ENCODE data around the gene GPR152. TPM values are rescaled to one million over a fixed set of nuclear protein-coding genes. Genes with fewer than 3 reads are reported as not detected.
"Not testable (repeated sequence)": the region's sequence is repeated elsewhere in the genome, so short reads cannot be mapped to it uniquely, and the experiment has no call there.

GPR152 gene
- total RNA-seq, 2 donors from 2014 or later, result not detected

DNA sequence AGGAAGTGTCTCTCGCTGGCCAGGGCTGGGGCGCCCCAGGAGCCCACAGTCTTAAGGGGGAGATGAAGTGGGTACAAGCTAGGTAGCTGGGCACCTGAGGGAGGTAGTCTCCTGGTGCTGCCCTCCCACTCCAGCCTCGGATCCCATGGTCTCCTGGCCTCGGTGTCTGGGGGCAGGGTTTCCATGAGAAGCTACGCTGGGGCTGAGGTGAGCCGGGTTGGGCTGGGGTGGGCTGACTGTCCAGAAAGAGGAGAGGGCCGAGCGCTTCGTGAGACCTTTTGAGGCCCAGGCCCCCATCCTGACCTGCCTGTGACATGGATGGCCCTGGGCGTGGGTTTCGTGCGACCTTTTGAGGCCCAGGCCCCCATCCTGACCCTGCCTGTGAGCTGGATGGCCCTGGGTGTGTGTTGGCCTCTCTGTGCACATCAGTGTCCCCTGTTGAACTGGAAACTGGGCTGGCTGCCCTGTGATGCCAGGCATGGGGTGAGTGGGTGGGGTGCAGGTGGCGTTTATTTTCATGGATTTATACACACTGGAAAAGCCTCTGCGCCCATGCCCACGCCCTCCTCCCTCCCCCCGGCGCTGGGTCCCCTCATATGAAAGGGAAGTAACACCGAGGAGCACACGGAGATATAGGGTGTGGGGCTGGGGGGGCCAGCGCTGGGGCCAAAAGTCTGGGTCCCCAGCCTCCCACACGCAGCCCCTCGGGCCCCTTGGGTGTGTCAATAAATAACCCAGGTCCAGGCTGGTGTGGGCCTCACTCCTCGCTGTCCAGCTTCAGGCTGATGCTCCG lies 38.9 kb upstream of the GPR152 start:
- peaks cover 7 to 22% of the 10 kb centered on the region in 2 donors for H3K36me3 Mint-ChIP-seq
- peak overlapping the region in 1 of 2 donors; percentile 89 for H3K27ac Mint-ChIP-seq
- peak in 1 of 2 donors; percentile 56 for DNase-seq (ENCODE audit: low spot score in 2 of 2)
- no peak for ATAC-seq
- H3K9me3 Mint-ChIP-seq, result peaks cover 0 to 4% of the 10 kb centered on the region in 2 donors

- DNase-seq (ENCODE audit: low spot score in 2 of 2) (no peak), ATAC-seq (no peak)
- Mint-ChIP-seq H3K9me3 (peaks cover 0 to 9% of the 10 kb centered on the region in 2 donors), H3K36me3 (peaks cover 13 to 29% of the 10 kb centered on the region in 2 donors), H3K27ac (peak overlapping the region; percentile 89 to 91)
Observed at GRCh38 chr11:67490727-67491065, 38.2 kb upstream of the GPR152 start.

DNA sequence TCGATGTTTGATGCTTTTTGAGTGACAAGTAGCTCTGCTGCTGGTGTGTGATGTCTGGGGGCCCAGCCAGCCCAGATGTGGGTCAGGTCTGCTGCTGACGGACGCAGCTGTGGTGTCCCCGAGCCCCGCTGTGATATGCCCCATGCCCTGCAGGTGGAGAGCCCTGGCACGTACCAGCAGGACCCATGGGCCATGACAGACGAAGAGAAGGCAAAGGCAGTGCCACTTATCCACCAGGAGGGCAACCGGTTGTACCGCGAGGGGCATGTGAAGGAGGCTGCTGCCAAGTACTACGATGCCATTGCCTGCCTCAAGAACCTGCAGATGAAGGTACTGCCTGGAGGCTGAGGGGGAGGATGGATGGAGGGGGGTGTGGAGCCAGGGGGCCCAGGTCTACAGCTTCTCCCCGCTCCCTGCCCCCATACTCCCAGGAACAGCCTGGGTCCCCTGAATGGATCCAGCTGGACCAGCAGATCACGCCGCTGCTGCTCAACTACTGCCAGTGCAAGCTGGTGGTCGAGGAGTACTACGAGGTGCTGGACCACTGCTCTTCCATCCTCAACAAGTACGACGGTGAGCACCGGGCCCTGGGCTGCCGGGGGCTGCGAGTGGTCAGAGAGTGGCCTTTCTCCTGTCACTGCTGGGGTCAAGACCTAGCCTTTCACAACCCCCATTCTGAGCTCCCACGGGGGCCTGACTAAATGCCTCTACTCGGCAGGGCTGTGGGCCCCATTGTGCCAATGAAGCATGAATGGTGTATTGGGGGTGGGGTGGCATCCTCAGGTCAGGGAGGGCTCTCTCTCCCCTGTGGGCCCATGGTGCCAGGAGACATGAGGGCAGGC lies 37.6 kb upstream of the GPR152 start:
- no peak for ATAC-seq
- peak in 1 of 2 donors; percentile 55 for DNase-seq (ENCODE audit: low spot score in 2 of 2)
- Mint-ChIP-seq H3K27ac (peak overlapping the region; percentile 91 to 96), H3K9me3 (peaks cover 0 to 9% of the 10 kb centered on the region in 2 donors), H3K36me3 (peaks cover 13 to 29% of the 10 kb centered on the region in 2 donors)

DNA sequence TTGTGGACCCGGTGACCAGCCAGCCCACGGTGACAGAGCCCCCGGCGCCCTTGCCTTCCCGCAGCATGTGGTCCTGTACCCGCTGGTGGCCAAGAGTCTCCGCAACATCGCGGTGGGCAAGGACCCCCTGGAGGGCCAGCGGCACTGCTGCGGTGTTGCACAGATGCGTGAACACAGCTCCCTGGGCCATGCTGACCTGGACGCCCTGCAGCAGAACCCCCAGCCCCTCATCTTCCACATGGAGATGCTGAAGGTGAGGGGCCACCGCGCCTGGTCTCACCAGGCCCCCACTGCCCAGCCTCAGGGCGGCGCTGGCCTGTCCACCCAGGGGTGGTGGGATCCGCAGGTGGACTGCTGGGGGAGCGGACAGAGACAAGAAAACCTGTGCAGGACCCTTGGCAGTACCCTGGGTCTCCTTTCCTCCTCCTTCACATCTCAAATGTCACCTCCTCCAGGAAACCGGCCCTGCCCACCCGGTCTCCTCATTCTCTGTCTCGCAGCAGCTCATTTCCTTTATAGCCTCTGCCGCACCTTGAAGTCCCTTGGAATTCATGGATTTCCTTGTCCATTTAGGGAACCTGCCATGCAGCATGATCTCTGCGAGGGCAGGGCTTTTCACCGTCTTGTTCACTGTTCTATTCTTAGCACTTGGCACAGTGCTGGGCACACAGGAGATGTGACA lies 36.8 kb upstream of the GPR152 start:
- Mint-ChIP-seq H3K36me3 (peaks cover 19 to 34% of the 10 kb centered on the region in 2 donors), H3K9me3 (peaks cover 0 to 9% of the 10 kb centered on the region in 2 donors)
- DNase-seq (ENCODE audit: low spot score in 2 of 2), result no peak

GRCh38 chr11:67486481-67487195 lies 34.1 kb upstream of the GPR152 start:
- Mint-ChIP-seq H3K9me3 (peaks cover 0 to 9% of the 10 kb centered on the region in 2 donors), H3K27ac (peak overlapping the region; percentile 91 to 95), H3K36me3 (peaks cover 38 to 46% of the 10 kb centered on the region in 2 donors)
- DNase-seq (ENCODE audit: low spot score in 2 of 2) (peak; percentile 60 to 87), ATAC-seq (peak; percentile 8 to 41)

More for the DNA sequence above, 36.8 kb upstream of the GPR152 start:
- H3K27ac Mint-ChIP-seq, result peak overlapping the region; percentile 91 to 96
- ATAC-seq, result no peak

GRCh38 chr11:67485873-67486361 lies 33.4 kb upstream of the GPR152 start:
- Mint-ChIP-seq H3K36me3 (peaks cover 38 to 46% of the 10 kb centered on the region in 2 donors), H3K27ac (peak overlapping the region; percentile 91 to 95)
- not testable (repeated sequence) for H3K9me3 Mint-ChIP-seq
- DNase-seq (ENCODE audit: low spot score in 2 of 2), result peak; percentile 68 to 73
- ATAC-seq, result peak in 1 of 2 donors; percentile 13

GRCh38 chr11:67484847-67485311 lies 32.4 kb upstream of the GPR152 start:
- ATAC-seq, result peak; percentile 6 to 17
- DNase-seq (ENCODE audit: low spot score in 2 of 2), result peak; percentile 69 to 75
- Mint-ChIP-seq H3K27ac (peak overlapping the region; percentile 91 to 95), H3K9me3 (peaks cover 0 to 9% of the 10 kb centered on the region in 2 donors), H3K36me3 (peaks cover 37 to 45% of the 10 kb centered on the region in 2 donors)

DNA sequence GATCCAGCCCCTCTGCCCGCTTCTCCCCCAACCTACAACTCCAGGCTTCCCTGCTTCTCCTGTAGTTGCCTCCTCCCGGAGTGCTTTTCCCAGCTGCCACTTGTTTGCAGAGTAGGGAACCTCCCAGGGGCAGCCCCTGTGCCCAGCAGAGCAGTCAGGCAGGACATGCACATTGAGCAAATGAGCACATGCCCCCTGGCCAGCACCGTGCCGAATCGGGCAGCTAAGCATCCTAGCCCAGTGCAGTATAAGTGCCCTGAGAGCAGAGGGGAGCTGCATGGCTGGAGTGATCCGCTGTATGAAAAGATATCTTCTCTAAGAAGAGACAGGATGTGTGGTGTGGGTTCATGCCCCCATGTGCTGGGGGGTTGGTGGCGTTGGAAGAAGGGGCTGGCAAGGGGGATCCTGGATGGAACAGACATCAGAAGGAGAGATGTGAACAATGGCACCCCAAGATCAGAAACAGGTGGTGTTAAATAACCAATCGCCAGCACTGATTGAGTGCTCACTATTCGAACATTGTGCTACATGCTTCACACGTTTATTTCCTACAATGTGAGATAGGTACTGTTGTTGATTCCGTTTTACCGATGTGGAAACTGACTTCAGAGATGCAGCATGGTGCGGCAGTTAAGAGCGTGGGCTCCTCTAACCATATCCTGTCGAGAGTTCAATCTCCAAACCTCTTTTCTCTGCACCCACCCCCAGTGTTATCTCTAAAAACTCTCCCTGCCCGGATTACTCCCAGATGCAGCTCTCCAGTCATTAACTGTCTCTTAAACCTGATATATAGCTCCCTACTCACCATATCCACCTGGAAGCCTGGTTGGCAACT lies 31.5 kb upstream of the GPR152 start:
- peaks cover 0 to 9% of the 10 kb centered on the region in 2 donors for H3K9me3 Mint-ChIP-seq

GRCh38 chr11:67482827-67483798 lies 30.6 kb upstream of the GPR152 start, which contains the start of gene AIP:
AIP (plus strand) TSS chr11:67483026; CDS start chr11:67483159, 133 bp downstream.
- Mint-ChIP-seq H3K9me3 (peaks cover 0 to 9% of the 10 kb centered on the region in 2 donors), H3K36me3 (peaks cover 33 to 34% of the 10 kb centered on the region in 2 donors), H3K27ac (peak within 1 kb of the TSS; percentile 91 to 95)
- DNase-seq (ENCODE audit: low spot score in 2 of 2), result peak; percentile 97 to 98
- ATAC-seq, result peak; percentile 65 to 68

More for the DNA sequence above, 31.5 kb upstream of the GPR152 start:
- Mint-ChIP-seq H3K36me3 (peaks cover 33 to 39% of the 10 kb centered on the region in 2 donors), H3K27ac (peak overlapping the region; percentile 91 to 95)
- ATAC-seq (peak; percentile 7 to 23), DNase-seq (ENCODE audit: low spot score in 2 of 2) (peak; percentile 43 to 66)

DNA sequence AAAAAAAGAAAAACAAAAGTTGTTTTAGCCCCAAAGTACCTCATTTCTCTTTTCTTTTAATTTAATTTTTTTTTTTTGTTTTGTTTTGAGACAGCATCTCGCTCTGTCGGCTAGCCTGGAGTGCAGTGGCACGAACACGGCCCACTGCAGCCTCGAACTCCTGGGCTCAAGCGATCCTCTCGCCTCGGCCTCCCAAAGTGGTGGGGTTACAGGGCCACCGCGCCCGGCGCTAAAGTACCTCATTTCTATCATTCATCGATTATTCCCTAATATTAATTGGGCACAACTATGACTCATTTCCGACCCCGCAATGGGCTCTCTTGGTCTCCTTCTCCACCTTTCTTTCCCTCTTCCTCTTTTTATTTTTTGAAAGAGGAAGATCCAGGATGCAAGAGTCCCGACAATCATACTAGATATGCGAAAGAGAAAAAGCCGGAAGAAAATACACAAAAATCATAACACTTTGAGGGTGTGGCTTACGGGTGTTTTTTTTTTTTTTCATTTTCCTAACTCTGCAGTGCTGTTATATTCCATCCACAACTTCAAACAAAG lies 29.8 kb upstream of the GPR152 start:
- Mint-ChIP-seq H3K36me3 (peaks cover 29 to 33% of the 10 kb centered on the region in 2 donors), H3K9me3 (peaks cover 0 to 6% of the 10 kb centered on the region in 2 donors), H3K27ac (peak overlapping the region; percentile 91 to 95)
- DNase-seq (ENCODE audit: low spot score in 2 of 2), result no peak
- ATAC-seq, result no peak

DNA sequence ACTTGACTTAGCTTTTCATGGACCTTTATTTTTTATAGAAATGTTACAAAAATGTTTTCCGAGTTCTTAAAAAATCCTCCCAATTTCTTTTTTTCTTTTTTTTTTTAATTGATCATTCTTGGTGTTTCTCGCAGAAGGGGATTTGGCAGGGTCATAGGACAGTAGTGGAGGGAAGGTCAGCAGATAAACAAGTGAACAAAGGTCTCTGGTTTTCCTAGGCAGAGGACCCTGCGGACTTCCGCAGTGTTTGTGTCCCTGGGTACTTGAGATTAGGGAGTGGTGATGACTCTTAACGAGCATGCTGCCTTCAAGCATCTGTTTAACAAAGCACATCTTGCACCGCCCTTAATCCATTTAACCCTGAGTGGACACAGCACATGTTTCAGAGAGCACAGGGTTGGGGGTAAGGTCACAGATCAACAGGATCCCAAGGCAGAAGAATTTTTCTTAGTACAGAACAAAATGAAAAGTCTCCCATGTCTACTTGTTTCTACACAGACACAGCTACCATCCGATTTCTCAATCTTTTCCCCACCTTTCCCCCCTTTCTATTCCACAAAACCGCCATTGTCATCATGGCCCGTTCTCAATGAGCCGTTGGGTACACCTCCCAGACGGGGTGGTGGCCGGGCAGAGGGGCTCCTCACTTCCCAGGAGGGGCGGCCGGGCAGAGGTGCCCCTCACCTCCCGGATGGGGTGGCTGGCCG lies 25.0 kb upstream of the GPR152 start:
- not testable (repeated sequence) for H3K9me3 Mint-ChIP-seq; H3K27ac Mint-ChIP-seq; DNase-seq (ENCODE audit: low spot score in 2 of 2); H3K36me3 Mint-ChIP-seq; ATAC-seq

DNA sequence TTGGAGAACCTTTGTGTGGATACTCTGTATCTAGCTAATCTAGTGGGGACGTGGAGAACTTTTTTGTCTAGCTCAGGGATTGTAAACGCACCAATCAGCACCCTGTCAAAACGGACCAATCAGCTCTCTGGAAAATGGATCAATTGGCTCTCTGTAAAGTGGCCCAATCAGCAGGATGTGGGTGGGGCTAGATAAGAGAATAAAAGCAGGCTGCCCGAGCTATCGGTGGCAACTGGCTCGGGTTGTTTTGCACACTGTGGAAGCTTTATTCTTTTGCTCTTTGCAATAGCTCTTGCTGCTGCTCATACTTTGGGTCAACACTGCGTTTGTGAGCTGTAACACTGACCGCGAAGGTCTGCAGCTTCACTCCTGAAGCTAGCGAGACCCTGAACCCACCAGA lies 24.2 kb upstream of the GPR152 start:
- not testable (repeated sequence) for ATAC-seq; H3K36me3 Mint-ChIP-seq; H3K27ac Mint-ChIP-seq; H3K9me3 Mint-ChIP-seq; DNase-seq (ENCODE audit: low spot score in 2 of 2)

GRCh38 chr11:67472882-67473281 lies 20.4 kb upstream of the GPR152 start:
- H3K27ac Mint-ChIP-seq, result no peak overlapping the region
- DNase-seq (ENCODE audit: low spot score in 2 of 2) (no peak), ATAC-seq (no peak)
- no peaks in the 10 kb centered on the region for H3K9me3 Mint-ChIP-seq
- H3K36me3 Mint-ChIP-seq, result peaks cover 0 to 6% of the 10 kb centered on the region in 2 donors
